Mucosa of descending colon (tissue), 3 donors: ENCODE data around the gene THOC3. TPM values are rescaled to one million over a fixed set of nuclear protein-coding genes. Genes with fewer than 3 reads are reported as not detected.
"Not testable (repeated sequence)": the region's sequence is repeated elsewhere in the genome, so short reads cannot be mapped to it uniquely, and the experiment has no call there.

ENCODE experiments used
- ATAC-seq: fragments of 200-7000 bp; cut with Tn5 transposase; one replicate; pipeline ENCODE4 v1.9.1; 2020; ENCODE audit warnings: mild to moderate bottlenecking, moderate library complexity
- DNase-seq, 3 donors: peaks; one replicate each; pipeline ENCODE4 v3.0.0-alpha.2; 2020
- H3K36me3 ChIP-seq: fragments of 200-600 bp; one replicate; pipeline ENCODE4 v1.8.0; 2021; ENCODE audit warnings: low read depth, mild to moderate bottlenecking
- H3K4me1 ChIP-seq: fragments of 200-600 bp; one replicate; pipeline ENCODE4 v1.8.0; 2021; ENCODE audit warnings: low read depth, mild to moderate bottlenecking
- H3K4me3 ChIP-seq: fragments of 200-600 bp; one replicate; pipeline ENCODE4 v1.8.0; 2021; ENCODE audit warnings: mild to moderate bottlenecking
- H3K9me3 ChIP-seq: fragments of 200-600 bp; one replicate; pipeline ENCODE4 v1.8.0; 2021; ENCODE audit warnings: mild to moderate bottlenecking
- intact Hi-C, 2 donors: fragments of 100-400 bp; cut with DNase I in 1 of 2; cut with micrococcal nuclease in 1 of 2; formaldehyde crosslinking; loops; one replicate each; pipeline versions ENCODE4 v1.11.0 to v1.11.1; 2022; cut with DNase I, micrococcal nuclease
- long read RNA-seq, 2 donors: library from polyadenylated mRNA; unstranded; transcript quantifications; one replicate each; pipeline ENCODE4 v2.0.0, GENCODE V29; 2019 to 2021
- total RNA-seq, 3 donors: library from RNA; stranded (reverse); fragmentation: NEBNext Ultra II Directional in 2 of 3; extraction: Animal tissue kit (Norgen Biotek cat#: 25700) in 2 of 3; gene quantifications; one replicate each; pipeline versions ENCODE4 v1.2.1 to v1.2.4, GENCODE V29; 2021 to 2023
- donor health status: DM: no; HTN: no; CAD: no; lungs with moderate emphysema.
- donor health status: DM: no; HTN: no; CAD: no.
- donor health status: DM: no; HTN: yes; CAD: no.

THOC3 gene, protein sequence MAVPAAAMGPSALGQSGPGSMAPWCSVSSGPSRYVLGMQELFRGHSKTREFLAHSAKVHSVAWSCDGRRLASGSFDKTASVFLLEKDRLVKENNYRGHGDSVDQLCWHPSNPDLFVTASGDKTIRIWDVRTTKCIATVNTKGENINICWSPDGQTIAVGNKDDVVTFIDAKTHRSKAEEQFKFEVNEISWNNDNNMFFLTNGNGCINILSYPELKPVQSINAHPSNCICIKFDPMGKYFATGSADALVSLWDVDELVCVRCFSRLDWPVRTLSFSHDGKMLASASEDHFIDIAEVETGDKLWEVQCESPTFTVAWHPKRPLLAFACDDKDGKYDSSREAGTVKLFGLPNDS
- 10 to 100 TPM; 29.4 to 34.1 (median 30.7) TPM for total RNA-seq
- long read RNA-seq, donor 1, transcript THOC3-201 (6 exons, 1,589 nt): major isoform, 43 of 48 reads
- long read RNA-seq, donor 1, partial matches to known transcripts: 0 of 48 reads
- long read RNA-seq, donor 1, other reads (novel, unspliced or antisense): 5 of 48 reads
- long read RNA-seq, donor 2, transcript THOC3-201 (6 exons, 1,589 nt): major isoform, 33 of 37 reads
- long read RNA-seq, donor 2, partial matches to known transcripts: 1 of 37 reads
- long read RNA-seq, donor 2, other reads (novel, unspliced or antisense): 3 of 37 reads

DNA sequence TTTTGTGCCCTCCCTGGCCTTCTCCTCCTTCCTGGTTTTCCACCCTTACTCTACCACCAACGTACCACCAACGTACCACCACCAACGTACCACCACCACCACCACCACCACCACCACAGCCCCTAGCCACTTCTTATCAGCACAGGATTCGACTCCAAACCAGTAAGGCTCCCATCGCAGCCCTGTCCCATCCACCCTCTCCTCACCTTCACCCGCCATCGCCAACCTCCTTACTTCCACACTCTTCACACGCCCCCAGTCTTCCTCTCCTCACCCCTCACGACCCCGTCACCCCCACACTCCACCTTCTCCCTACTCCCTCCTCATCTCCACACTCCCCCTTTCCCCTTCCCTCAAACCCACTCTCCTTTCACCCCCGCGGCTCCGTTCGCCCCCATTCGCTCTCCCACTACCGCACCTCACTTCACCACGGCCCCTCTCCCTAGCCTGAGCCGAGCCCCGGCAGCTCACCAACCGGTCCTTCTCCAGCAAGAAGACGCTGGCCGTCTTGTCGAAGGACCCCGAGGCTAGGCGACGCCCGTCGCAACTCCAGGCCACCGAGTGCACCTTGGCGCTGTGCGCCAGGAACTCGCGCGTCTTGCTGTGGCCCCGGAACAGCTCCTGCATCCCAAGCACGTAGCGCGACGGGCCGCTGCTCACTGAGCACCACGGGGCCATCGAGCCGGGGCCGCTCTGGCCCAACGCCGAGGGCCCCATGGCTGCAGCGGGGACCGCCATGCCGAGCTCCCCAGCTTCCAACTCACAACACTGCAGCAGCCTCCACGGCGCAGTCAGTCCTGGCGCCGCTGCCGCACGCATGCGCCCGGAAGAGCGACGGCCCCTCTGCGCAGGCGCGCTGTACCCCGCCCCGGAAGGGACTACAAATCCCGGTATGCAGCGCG lies at the start of gene THOC3:
THOC3 (minus strand) TSS at position 845 of the 902 bp plus-strand sequence; CDS start at position 738, 107 bp downstream.
- intact Hi-C loops, H3K36me3 ChIP-seq, H3K9me3 ChIP-seq, H3K4me1 ChIP-seq: not testable (repeated sequence)
- DNase-seq: peak; percentile 66 to 86 (median 79)
- ATAC-seq: peak; percentile 100
- H3K4me3 ChIP-seq: peak within 1 kb of the TSS; percentile 46

- intact Hi-C loops, H3K4me1 ChIP-seq, DNase-seq, H3K9me3 ChIP-seq, H3K4me3 ChIP-seq, ATAC-seq, H3K36me3 ChIP-seq: not testable (repeated sequence)
These were observed 49.2 kb upstream of the THOC3 start for GRCh38 chr5:176017324-176017723.

GRCh38 chr5:176014360-176014759 lies 46.2 kb upstream of the THOC3 start:
- ATAC-seq, H3K4me3 ChIP-seq, H3K36me3 ChIP-seq, DNase-seq, H3K4me1 ChIP-seq, intact Hi-C loops, H3K9me3 ChIP-seq: not testable (repeated sequence)

- intact Hi-C loops, H3K4me3 ChIP-seq, DNase-seq, H3K9me3 ChIP-seq, H3K4me1 ChIP-seq, ATAC-seq, H3K36me3 ChIP-seq: not testable (repeated sequence)
These were observed 43.0 kb upstream of the THOC3 start for GRCh38 chr5:176011088-176011487.

- H3K4me3 ChIP-seq, intact Hi-C loops, ATAC-seq, DNase-seq, H3K9me3 ChIP-seq, H3K4me1 ChIP-seq, H3K36me3 ChIP-seq: not testable (repeated sequence)
These were observed 42.1 kb upstream of the THOC3 start for GRCh38 chr5:176010202-176010601.

- ATAC-seq, H3K9me3 ChIP-seq, intact Hi-C loops, DNase-seq, H3K36me3 ChIP-seq, H3K4me3 ChIP-seq, H3K4me1 ChIP-seq: not testable (repeated sequence)
These were observed 39.1 kb upstream of the THOC3 start for GRCh38 chr5:176007220-176007619.

DNA sequence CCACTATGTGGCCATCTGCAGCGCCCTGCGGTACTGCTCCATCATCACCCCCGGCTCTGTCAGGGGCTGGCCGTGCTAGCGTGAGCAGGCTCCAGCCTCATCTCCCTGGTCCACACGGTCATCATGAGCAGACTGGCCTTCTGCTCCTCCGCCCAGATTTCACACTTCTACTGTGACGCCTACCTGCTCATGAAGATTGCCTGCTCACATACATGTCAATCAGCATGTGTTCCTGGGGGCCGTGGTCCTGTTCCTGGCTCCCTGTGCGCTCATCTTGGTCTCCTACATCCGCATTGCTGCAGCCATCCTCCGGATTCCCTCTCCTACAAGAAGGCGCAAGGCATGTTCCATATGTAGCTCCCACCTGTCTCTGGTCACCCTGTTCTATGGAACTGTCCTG lies 38.7 kb upstream of the THOC3 start:
- H3K4me3 ChIP-seq, intact Hi-C loops, ATAC-seq, DNase-seq, H3K4me1 ChIP-seq, H3K9me3 ChIP-seq, H3K36me3 ChIP-seq: not testable (repeated sequence)

DNA sequence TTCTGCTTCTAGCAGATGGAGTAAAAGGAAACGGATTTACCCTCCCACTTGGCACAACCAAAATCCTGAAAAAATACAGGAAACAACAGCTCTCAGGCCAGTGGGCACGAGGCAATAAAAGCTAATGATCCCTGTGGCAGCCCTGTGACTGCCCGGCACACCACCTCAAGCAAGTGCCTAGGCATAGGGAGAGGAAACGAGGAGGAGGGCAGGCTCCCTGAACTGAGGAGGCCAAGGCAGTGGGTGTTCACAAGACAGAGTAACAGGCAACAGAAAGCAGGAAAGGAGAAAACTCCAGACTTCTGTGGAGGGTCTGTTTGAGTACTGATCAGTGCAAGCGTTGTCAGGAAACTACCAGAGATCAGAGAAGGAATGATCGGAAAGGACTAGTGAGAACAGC lies 29.9 kb upstream of the THOC3 start:
- ATAC-seq: not testable (repeated sequence)

GRCh38 chr5:175997495-175997894 lies 29.4 kb upstream of the THOC3 start:
- H3K4me3 ChIP-seq, ATAC-seq, intact Hi-C loops, H3K36me3 ChIP-seq, H3K4me1 ChIP-seq, H3K9me3 ChIP-seq, DNase-seq: not testable (repeated sequence)

More for the DNA sequence above, 29.9 kb upstream of the THOC3 start:
- H3K4me3 ChIP-seq, intact Hi-C loops, H3K4me1 ChIP-seq, H3K36me3 ChIP-seq, H3K9me3 ChIP-seq, DNase-seq: not testable (repeated sequence)

DNA sequence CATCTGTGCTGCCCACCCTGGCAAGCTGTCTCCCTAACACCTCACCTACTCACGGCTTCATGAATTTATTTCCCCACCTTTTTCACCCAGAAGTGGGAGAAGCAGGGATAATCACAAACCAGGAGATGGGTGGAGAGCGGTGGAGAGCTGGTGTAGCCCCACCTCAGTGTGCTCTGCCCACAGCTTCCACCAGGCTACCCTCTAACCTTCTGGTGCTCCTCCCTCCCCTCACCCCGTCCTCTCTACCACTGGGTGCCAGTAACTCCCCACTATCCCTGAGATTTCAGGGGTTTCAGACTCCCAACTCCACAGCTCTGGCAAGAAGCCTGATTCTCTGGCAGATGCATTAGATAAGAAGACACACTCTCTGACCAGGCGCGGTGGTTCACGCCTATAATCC lies 28.7 kb upstream of the THOC3 start:
- H3K36me3 ChIP-seq, H3K9me3 ChIP-seq, intact Hi-C loops, DNase-seq, H3K4me1 ChIP-seq, ATAC-seq, H3K4me3 ChIP-seq: not testable (repeated sequence)

DNA sequence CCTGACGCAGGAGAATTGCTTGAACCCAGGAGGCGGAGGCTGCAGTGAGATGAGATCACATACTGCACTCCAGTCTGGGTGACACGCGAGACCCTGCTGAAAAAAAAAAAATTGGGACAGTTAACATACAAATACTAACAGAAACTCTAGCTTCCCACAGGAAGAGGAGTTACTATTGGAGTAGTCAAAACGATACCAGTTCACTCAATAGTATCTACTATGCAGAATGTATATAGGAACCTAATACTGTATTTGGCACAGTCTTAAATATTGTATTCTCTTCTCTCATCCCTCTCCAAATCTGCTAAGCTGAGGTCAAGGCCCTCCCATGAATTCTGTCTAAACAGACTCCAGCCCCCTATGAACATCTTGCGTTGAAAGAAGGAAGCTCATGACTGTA lies 27.4 kb upstream of the THOC3 start:
- intact Hi-C loops, H3K4me3 ChIP-seq, H3K36me3 ChIP-seq: not testable (repeated sequence)

GRCh38 chr5:175979371-175979995 lies 11.4 kb upstream of the THOC3 start:
- H3K4me3 ChIP-seq, intact Hi-C loops, H3K4me1 ChIP-seq, DNase-seq, H3K36me3 ChIP-seq, ATAC-seq, H3K9me3 ChIP-seq: not testable (repeated sequence)

More for the DNA sequence above, 27.4 kb upstream of the THOC3 start:
- H3K4me1 ChIP-seq, DNase-seq, H3K9me3 ChIP-seq, ATAC-seq: not testable (repeated sequence)

GRCh38 chr5:175968381-175968780 lies 266 bp upstream of the THOC3 start:
- intact Hi-C loops, H3K9me3 ChIP-seq, DNase-seq, H3K4me1 ChIP-seq, H3K36me3 ChIP-seq: not testable (repeated sequence)
- peak; percentile 36 for ATAC-seq
- peak overlapping the region; percentile 46 for H3K4me3 ChIP-seq
